HepG2 (cell line): ENCODE results near the gene STRN3. TPM values are rescaled to one million over a fixed set of nuclear protein-coding genes. Genes with fewer than 3 reads are reported as not detected.

ENCODE experiments used
- CBFB ChIP-seq: sonication (generic); formaldehyde crosslinking; IDR thresholded peaks from 2 replicates; pipeline ENCODE4 v1.4.0; 2020; ENCODE audit warnings: missing genetic modification reagents
- ELF1 ChIP-seq: sonication (generic); formaldehyde crosslinking; IDR thresholded peaks from 2 replicates; pipeline ENCODE4 v1.4.0; 2020; ENCODE audit warnings: missing genetic modification reagents
- KMT2A ChIP-seq: sonication (generic); formaldehyde crosslinking; IDR thresholded peaks from 2 replicates; pipeline ENCODE4 v1.4.0; 2020; ENCODE audit warnings: missing genetic modification reagents
- MED13 ChIP-seq: sonication (generic); formaldehyde crosslinking; IDR thresholded peaks from 2 replicates; pipeline ENCODE4 v1.5.0; 2020; ENCODE audit warnings: missing genetic modification reagents
- MTF1 ChIP-seq: sonication (generic); formaldehyde crosslinking; IDR thresholded peaks from 2 replicates; pipeline ENCODE4 v1.5.0; 2020; ENCODE audit warnings: missing genetic modification reagents
- NCOA5 ChIP-seq: sonication (generic); formaldehyde crosslinking; IDR thresholded peaks from 2 replicates; pipeline ENCODE4 v1.4.0; 2020; ENCODE audit warnings: missing genetic modification reagents
- NR2C2 ChIP-seq: sonication (generic); formaldehyde crosslinking; IDR thresholded peaks from 2 replicates; pipeline ENCODE4 v1.4.0; 2020; ENCODE audit warnings: missing genetic modification reagents, mild to moderate bottlenecking, moderate library complexity, borderline replicate concordance
- PLSCR1 ChIP-seq: sonication (generic); formaldehyde crosslinking; IDR thresholded peaks from 2 replicates; pipeline ENCODE4 v1.5.0; 2020; ENCODE audit warnings: missing genetic modification reagents, mild to moderate bottlenecking, borderline replicate concordance
- SATB2 ChIP-seq: sonication (generic); formaldehyde crosslinking; IDR thresholded peaks from 2 replicates; pipeline ENCODE4 v1.5.0; 2020; ENCODE audit warnings: missing genetic modification reagents
- SCMH1 ChIP-seq: sonication (generic); formaldehyde crosslinking; IDR thresholded peaks from 2 replicates; pipeline ENCODE4 v1.9.0; 2021; ENCODE audit warnings: missing genetic modification reagents, mild to moderate bottlenecking, borderline replicate concordance
- SNAPC2 ChIP-seq: sonication (generic); formaldehyde crosslinking; IDR thresholded peaks from 2 replicates; pipeline ENCODE4 v1.8.1; 2022; ENCODE audit warnings: mild to moderate bottlenecking, missing genetic modification reagents
- THAP8 ChIP-seq: sonication (generic); formaldehyde crosslinking; IDR thresholded peaks from 2 replicates; pipeline ENCODE4 v1.5.1; 2020; ENCODE audit warnings: missing genetic modification reagents, mild to moderate bottlenecking, borderline replicate concordance
- TRAFD1 ChIP-seq: sonication (generic); formaldehyde crosslinking; IDR thresholded peaks from 2 replicates; pipeline ENCODE4 v1.5.1; 2020; ENCODE audit warnings: missing genetic modification reagents, mild to moderate bottlenecking, borderline replicate concordance
- XRCC5 ChIP-seq: fragments of 200-400 bp; formaldehyde crosslinking; optimal IDR thresholded peaks from 2 replicates; pipeline ENCODE3; 2017; ENCODE audit warnings: mild to moderate bottlenecking, low read length
- ZBTB3 ChIP-seq: sonication (generic); formaldehyde crosslinking; IDR thresholded peaks from 2 replicates; pipeline ENCODE4 v1.4.0; 2020; ENCODE audit warnings: low read depth, mild to moderate bottlenecking, moderate library complexity, missing genetic modification reagents, borderline replicate concordance
- ZBTB7B ChIP-seq: sonication (generic); formaldehyde crosslinking; IDR thresholded peaks from 2 replicates; pipeline ENCODE4 v1.4.0; 2020; ENCODE audit warnings: missing genetic modification reagents
- ZFP36L2 ChIP-seq: sonication (generic); formaldehyde crosslinking; IDR thresholded peaks from 2 replicates; pipeline ENCODE4 v1.4.0; 2020; ENCODE audit warnings: missing genetic modification reagents
- ZFYVE20 ChIP-seq: sonication (generic); formaldehyde crosslinking; IDR thresholded peaks from 2 replicates; pipeline ENCODE4 v1.8.0; 2023; ENCODE audit warnings: low read depth, mild to moderate bottlenecking, moderate library complexity, missing genetic modification reagents, borderline replicate concordance
- ZMYM4 ChIP-seq: sonication (generic); formaldehyde crosslinking; IDR thresholded peaks from 2 replicates; pipeline ENCODE4 v1.8.1; 2023; ENCODE audit warnings: mild to moderate bottlenecking, missing genetic modification reagents
- ZNF180 ChIP-seq: sonication (generic); formaldehyde crosslinking; IDR thresholded peaks from 2 replicates; pipeline ENCODE4 v1.4.0; 2020; ENCODE audit warnings: low read depth, missing genetic modification reagents, borderline replicate concordance
- ZNF703 ChIP-seq: sonication (generic); formaldehyde crosslinking; IDR thresholded peaks from 2 replicates; pipeline ENCODE4 v1.5.1; 2020; ENCODE audit warnings: missing genetic modification reagents, mild to moderate bottlenecking, moderate library complexity, borderline replicate concordance
- polyA plus RNA-seq, 8 experiments: library from polyadenylated mRNA; depleted of rRNA in 3 of 8; stranded (reverse) in 7 of 8; unstranded in 1 of 8; fragments of >200 nt; fragmentation: Illumina TruSeq in 4 of 8; extraction: Trizol in 4 of 8; gene quantifications; 2 replicates each; pipeline versions ENCODE4 v1.2.1 to v1.2.3, GENCODE V29; 2011 to 2016; ENCODE audit warnings: low read depth in 4 of 8, missing spikeins in 1 of 8, mixed read lengths in 1 of 8; ENCODE audit not compliant: insufficient read depth in 1 of 8
- total RNA-seq, 5 experiments: library from RNA; depleted of rRNA; stranded (reverse); fragments of >200 nt; fragmentation: Illumina TruSeq; extraction: Trizol; gene quantifications; 2 replicates each; pipeline ENCODE4 v1.2.3, GENCODE V29; 2016; ENCODE audit warnings: low read depth in 1 of 5
- TF ChIP-seq, protein P1 (sequence below): sonication (generic); formaldehyde crosslinking; IDR thresholded peaks from 2 replicates; pipeline ENCODE4 v1.5.1; 2020; ENCODE audit warnings: missing genetic modification reagents, mild to moderate bottlenecking, borderline replicate concordance
- TF ChIP-seq, protein P2 (sequence below): sonication (generic); formaldehyde crosslinking; conservative IDR thresholded peaks from 2 replicates; pipeline ENCODE4 v1.8.1; 2023; ENCODE audit warnings: missing genetic modification reagents

The STRN3 gene
- total and polyA plus RNA-seq, 2 of the 13 experiments (the other 11 are each of a cell fraction or from before 2014, with no cell fraction given): 49.4 to 123 TPM

GRCh38 chr14:31026450-31027235 is 464 bp upstream of the STRN3 start (continued):
- peak; percentile 93; the same call in 1 of the 2 replicates for TF ChIP-seq TRAFD1 (CRISPR knock-in tag)
- 0 out of 2 replicates have a peak, but pooled peaks have one; percentile 31 for TF ChIP-seq NCOA5
- no peak; the same call in 1 of the 2 replicates for TF ChIP-seq MED13 (CRISPR knock-in tag)
- TF ChIP-seq PLSCR1 (CRISPR knock-in tag): no peak
- TF ChIP-seq ZMYM4 (CRISPR knock-in tag): peak; percentile 38; the same call in 1 of the 2 replicates
- TF ChIP-seq, protein P1, sequence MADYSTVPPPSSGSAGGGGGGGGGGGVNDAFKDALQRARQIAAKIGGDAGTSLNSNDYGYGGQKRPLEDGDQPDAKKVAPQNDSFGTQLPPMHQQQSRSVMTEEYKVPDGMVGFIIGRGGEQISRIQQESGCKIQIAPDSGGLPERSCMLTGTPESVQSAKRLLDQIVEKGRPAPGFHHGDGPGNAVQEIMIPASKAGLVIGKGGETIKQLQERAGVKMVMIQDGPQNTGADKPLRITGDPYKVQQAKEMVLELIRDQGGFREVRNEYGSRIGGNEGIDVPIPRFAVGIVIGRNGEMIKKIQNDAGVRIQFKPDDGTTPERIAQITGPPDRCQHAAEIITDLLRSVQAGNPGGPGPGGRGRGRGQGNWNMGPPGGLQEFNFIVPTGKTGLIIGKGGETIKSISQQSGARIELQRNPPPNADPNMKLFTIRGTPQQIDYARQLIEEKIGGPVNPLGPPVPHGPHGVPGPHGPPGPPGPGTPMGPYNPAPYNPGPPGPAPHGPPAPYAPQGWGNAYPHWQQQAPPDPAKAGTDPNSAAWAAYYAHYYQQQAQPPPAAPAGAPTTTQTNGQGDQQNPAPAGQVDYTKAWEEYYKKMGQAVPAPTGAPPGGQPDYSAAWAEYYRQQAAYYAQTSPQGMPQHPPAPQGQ: no peak
- TF ChIP-seq ZBTB3 (CRISPR knock-in tag): peak; percentile 52
- peak; percentile 92 for TF ChIP-seq XRCC5
- TF ChIP-seq CBFB: peak; percentile 50; the same call in 1 of the 2 replicates
- no peak for TF ChIP-seq ZFYVE20 (CRISPR knock-in tag)
- TF ChIP-seq SCMH1 (CRISPR knock-in tag): no peak
- peak; percentile 88; the same call in 1 of the 2 replicates for TF ChIP-seq ZNF180
- TF ChIP-seq THAP8: no peak
- TF ChIP-seq NR2C2 (CRISPR knock-in tag): no peak; the same call in 1 of the 2 replicates
- peak; percentile 53; the same call in 1 of the 2 replicates for TF ChIP-seq SNAPC2
- TF ChIP-seq MTF1 (CRISPR knock-in tag): no peak
- 0 out of 2 replicates have a peak, but pooled peaks have one; percentile 75 for TF ChIP-seq ZFP36L2 (CRISPR knock-in tag)
- TF ChIP-seq KMT2A (CRISPR knock-in tag): peak; percentile 90
- TF ChIP-seq ELF1: peak; percentile 76
- peak; percentile 77; the same call in 1 of the 2 replicates for TF ChIP-seq ZBTB7B (CRISPR knock-in tag)
- TF ChIP-seq SATB2 (CRISPR knock-in tag): no peak; the same call in 1 of the 2 replicates
- 0 out of 2 replicates have a peak, but pooled peaks have one; percentile 70 for TF ChIP-seq ZNF703 (CRISPR knock-in tag)
- TF ChIP-seq, protein P2, sequence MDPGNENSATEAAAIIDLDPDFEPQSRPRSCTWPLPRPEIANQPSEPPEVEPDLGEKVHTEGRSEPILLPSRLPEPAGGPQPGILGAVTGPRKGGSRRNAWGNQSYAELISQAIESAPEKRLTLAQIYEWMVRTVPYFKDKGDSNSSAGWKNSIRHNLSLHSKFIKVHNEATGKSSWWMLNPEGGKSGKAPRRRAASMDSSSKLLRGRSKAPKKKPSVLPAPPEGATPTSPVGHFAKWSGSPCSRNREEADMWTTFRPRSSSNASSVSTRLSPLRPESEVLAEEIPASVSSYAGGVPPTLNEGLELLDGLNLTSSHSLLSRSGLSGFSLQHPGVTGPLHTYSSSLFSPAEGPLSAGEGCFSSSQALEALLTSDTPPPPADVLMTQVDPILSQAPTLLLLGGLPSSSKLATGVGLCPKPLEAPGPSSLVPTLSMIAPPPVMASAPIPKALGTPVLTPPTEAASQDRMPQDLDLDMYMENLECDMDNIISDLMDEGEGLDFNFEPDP (CRISPR knock-in tag): no peak
